ENCODE measurements around the gene LRPPRC.

LRPPRC gene

DNA sequence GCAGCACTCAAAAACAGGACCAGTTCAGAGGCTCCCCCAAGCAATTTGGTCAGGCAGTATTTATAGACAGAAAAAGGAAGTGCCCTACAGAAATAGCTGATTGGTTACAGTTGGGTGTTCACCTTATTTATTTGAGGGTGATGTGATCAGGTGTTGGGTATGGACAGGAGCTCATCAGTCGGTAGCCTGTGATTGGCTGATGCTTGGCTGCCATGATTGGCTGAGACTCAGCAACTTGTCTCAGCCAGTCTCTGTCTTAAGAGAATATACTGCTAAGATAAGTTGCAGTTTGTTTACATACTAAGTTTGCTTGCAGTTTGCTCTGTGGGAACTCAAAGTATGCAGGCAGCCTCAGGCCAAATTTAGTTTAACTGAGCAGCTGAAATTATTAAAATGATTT lies 147.6 kb downstream of the LRPPRC start:
- no peak for DNase-seq (ENCODE audit: low read depth)
- TF ChIP-seq, protein P1, sequence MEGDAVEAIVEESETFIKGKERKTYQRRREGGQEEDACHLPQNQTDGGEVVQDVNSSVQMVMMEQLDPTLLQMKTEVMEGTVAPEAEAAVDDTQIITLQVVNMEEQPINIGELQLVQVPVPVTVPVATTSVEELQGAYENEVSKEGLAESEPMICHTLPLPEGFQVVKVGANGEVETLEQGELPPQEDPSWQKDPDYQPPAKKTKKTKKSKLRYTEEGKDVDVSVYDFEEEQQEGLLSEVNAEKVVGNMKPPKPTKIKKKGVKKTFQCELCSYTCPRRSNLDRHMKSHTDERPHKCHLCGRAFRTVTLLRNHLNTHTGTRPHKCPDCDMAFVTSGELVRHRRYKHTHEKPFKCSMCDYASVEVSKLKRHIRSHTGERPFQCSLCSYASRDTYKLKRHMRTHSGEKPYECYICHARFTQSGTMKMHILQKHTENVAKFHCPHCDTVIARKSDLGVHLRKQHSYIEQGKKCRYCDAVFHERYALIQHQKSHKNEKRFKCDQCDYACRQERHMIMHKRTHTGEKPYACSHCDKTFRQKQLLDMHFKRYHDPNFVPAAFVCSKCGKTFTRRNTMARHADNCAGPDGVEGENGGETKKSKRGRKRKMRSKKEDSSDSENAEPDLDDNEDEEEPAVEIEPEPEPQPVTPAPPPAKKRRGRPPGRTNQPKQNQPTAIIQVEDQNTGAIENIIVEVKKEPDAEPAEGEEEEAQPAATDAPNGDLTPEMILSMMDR (IDR thresholded peaks at IDR 0.05; ENCODE audit: low read depth, low read length, missing control alignments) = no peak
- in situ Hi-C loops (cut with HindIII; ENCODE audit: low sequenced_read_pairs) = no loop called here
- H3K4me3 ChIP-seq (ENCODE audit: low read depth, low read length) = no peak overlapping the region

- in situ Hi-C loops (cut with HindIII; ENCODE audit: low sequenced_read_pairs) = no loop called here
- TF ChIP-seq, protein P1 (IDR thresholded peaks at IDR 0.05; ENCODE audit: low read depth, low read length, missing control alignments) = no peak
- no peak for DNase-seq (ENCODE audit: low read depth)
- H3K4me3 ChIP-seq (ENCODE audit: low read depth, low read length) = no peak overlapping the region
Measured at GRCh38 chr2:43846140-43846793, 149.5 kb downstream of the LRPPRC start.

- no peak overlapping the region for H3K4me3 ChIP-seq (ENCODE audit: low read depth, low read length)
- DNase-seq (ENCODE audit: low read depth) = no peak
- TF ChIP-seq, protein P1 (IDR thresholded peaks at IDR 0.05; ENCODE audit: low read depth, low read length, missing control alignments) = no peak
- in situ Hi-C loops (cut with HindIII; ENCODE audit: low sequenced_read_pairs) = no loop called here
Measured at GRCh38 chr2:43845181-43845580, 150.6 kb downstream of the LRPPRC start.

DNA sequence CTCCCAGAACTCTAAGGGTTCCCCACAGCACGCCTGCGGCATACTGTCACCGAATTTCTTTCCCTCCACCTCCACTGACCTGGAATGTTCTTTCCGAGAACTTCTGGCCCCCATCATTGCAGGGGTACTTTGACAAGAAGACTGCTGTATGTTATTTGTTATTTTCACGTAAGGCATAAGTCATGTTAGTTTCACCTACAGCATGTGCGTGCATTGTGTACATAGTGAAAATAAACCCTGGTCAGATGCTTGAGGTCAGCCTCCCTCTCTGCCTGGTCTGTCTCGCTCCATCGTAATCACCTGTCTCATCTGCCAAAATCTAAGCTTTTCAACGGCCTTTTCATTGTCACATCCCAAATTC lies 152.9 kb downstream of the LRPPRC start:
- in situ Hi-C loops (cut with HindIII; ENCODE audit: low sequenced_read_pairs) = no loop called here
- no peak for DNase-seq (ENCODE audit: low read depth)
- TF ChIP-seq, protein P1 (IDR thresholded peaks at IDR 0.05; ENCODE audit: low read depth, low read length, missing control alignments) = no peak
- no peak overlapping the region for H3K4me3 ChIP-seq (ENCODE audit: low read depth, low read length)

DNA sequence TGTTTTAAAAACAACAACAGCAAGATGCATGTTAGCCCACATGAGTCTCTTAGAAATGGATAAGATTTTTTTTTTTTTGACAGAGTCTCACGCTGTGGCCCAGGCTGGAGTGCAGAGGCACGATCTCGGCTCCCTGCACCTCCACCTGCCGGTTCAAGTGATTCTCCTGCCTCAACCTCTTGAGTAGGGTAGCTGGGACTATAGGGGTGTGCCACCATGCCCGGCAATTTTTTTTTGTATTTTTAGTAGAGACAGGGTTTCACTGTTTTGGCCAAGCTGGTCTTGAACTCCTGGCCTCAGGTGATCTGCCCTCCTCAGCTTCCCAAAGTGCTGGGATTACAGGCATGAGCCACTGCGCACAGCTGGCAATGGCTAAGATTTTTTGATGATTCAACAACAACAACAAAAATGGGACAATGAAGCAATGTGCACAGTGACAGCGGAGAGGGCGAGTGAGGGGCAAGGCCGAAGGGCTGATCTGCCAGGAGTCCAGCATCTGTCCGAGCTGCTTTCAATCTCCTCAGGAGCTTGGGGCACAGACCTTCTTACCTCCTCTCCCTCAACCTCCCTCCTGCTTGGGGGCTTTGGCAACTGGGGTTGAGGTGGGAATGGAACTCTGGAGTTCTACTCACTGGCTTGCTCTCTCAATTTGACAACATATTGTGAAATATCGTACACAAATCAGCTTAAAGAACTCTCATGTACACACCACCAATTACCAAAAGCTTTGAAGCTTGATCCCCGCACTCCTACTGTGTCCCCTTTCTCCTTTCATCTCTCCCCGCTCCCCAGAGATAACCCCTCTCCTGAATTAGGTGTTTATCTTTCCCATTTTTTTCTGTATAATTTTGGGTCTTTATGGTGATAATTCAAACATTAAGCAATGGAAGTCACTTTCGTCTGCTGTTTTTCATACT lies 153.6 kb downstream of the LRPPRC start:
- H3K4me3 ChIP-seq (ENCODE audit: low read depth, low read length) = no peak overlapping the region
- in situ Hi-C loops (cut with HindIII; ENCODE audit: low sequenced_read_pairs) = no loop called here
- TF ChIP-seq, protein P1 (IDR thresholded peaks at IDR 0.05; ENCODE audit: low read depth, low read length, missing control alignments) = no peak
- DNase-seq (ENCODE audit: low read depth) = no peak

GRCh38 chr2:43840965-43841364 lies 154.8 kb downstream of the LRPPRC start:
- no peak overlapping the region for H3K4me3 ChIP-seq (ENCODE audit: low read depth, low read length)
- no peak for DNase-seq (ENCODE audit: low read depth)
- TF ChIP-seq, protein P1 (IDR thresholded peaks at IDR 0.05; ENCODE audit: low read depth, low read length, missing control alignments) = no peak
- in situ Hi-C loops (cut with HindIII; ENCODE audit: low sequenced_read_pairs) = no loop called here

Data from astrocyte of the cerebellum (primary cell).